GM12878 (cell line): ENCODE results near the gene AFF1. TPM values are rescaled to one million over a fixed set of nuclear protein-coding genes. Genes with fewer than 3 reads are reported as not detected.

ENCODE experiments used
- ATAC-seq: fragments of 200-7000 bp; cut with Tn5 transposase; 3 replicates; pipeline ENCODE4 v1.9.1; 2020; ENCODE audit warnings: mild to moderate bottlenecking, moderate library complexity
- BruUV-seq: library from RNA; stranded (reverse); fragments of 400-500 nt; replicated peaks from 2 replicates; lab custom pipeline; 2021; lab: Mats Ljungman, UMichigan
- CTCF ChIA-PET: fragments of 300-600 bp; sonication (Branson Sonifier 250); formaldehyde crosslinking; extraction: SDS; loops from one replicate; lab custom pipeline; 2021; ENCODE audit warnings: inconsistent platforms; lab: Yijun Ruan, JAX
- POLR2A ChIA-PET: fragments of 350-600 bp; formaldehyde crosslinking; extraction: SDS; loops from one replicate; lab custom pipeline; 2021; ENCODE audit warnings: inconsistent platforms; lab: Charles Lee
- RAD21 ChIA-PET: fragments of 300-600 bp; sonication (Branson Sonifier 250); formaldehyde crosslinking; loops from one replicate; lab custom pipeline; 2023; ENCODE audit warnings: antibody characterized with exemption; ENCODE audit not compliant: unreplicated experiment; lab: Charles Lee
- SMC1A ChIA-PET: fragments of 300-600 bp; sonication (Branson Sonifier 250); formaldehyde crosslinking; loops from one replicate; lab custom pipeline; 2023; ENCODE audit not compliant: unreplicated experiment, uncharacterized antibody; lab: Charles Lee
- DNase-seq: peaks from one replicate; pipeline ENCODE4 v3.0.0-alpha.2; 2011; ENCODE audit warnings: low read depth, low spot score
- FAIRE-seq: peaks from 3 replicates; lab custom pipeline; 2011; peaks lifted over from hg19 to GRCh38; lab: Jason Lieb, UNC
- H2AFZ ChIP-seq: 2 replicates; pipeline ENCODE4 v1.6.0; 2011; ENCODE audit warnings: low read depth, low read length, control low read depth; ENCODE audit not compliant: control insufficient read depth
- H3K27ac ChIP-seq: 2 replicates; pipeline ENCODE4 v1.5.1; 2011; ENCODE audit warnings: control low read depth; ENCODE audit not compliant: control insufficient read depth, insufficient read depth
- H3K27me3 ChIP-seq, 2 experiments: replicated peaks in 1 of 2; 2 replicates each; pipeline versions ENCODE4 v1.6.0 to v1.6.1; 2011; ENCODE audit warnings: low read length in 1 of 2; ENCODE audit not compliant: control insufficient read depth in 2 of 2, insufficient read depth in 2 of 2
- H3K36me3 ChIP-seq, 2 experiments: 2 replicates each; pipeline ENCODE4 v1.5.1; 2011; ENCODE audit warnings: low read length in 1 of 2; ENCODE audit not compliant: control insufficient read depth in 2 of 2, insufficient read depth in 2 of 2
- H3K4me1 ChIP-seq: 2 replicates; pipeline ENCODE4 v1.6.1; 2011; ENCODE audit warnings: mild to moderate bottlenecking, low read length, moderate library complexity, mixed read lengths; ENCODE audit not compliant: control insufficient read depth, insufficient read depth
- H3K4me2 ChIP-seq: 2 replicates; pipeline ENCODE4 v1.6.0; 2011; ENCODE audit warnings: control low read depth; ENCODE audit not compliant: control insufficient read depth, insufficient read depth
- H3K4me3 ChIP-seq: fragments of 200-600 bp; sonication (generic); 2 replicates; pipeline ENCODE4 v1.5.1; 2016
- H3K79me2 ChIP-seq: 2 replicates; pipeline ENCODE4 v1.6.0; 2011; ENCODE audit warnings: low read length; ENCODE audit not compliant: control insufficient read depth, insufficient read depth
- H3K9ac ChIP-seq: 2 replicates; pipeline ENCODE4 v1.8.0; 2011; ENCODE audit warnings: low read length, control low read depth, mixed read lengths; ENCODE audit not compliant: control insufficient read depth, insufficient read depth
- H3K9me3 ChIP-seq: replicated peaks from 3 replicates; pipeline ENCODE4 v1.5.1; 2011; ENCODE audit warnings: mild to moderate bottlenecking, low read length; ENCODE audit not compliant: control insufficient read depth, insufficient read depth
- H4K20me1 ChIP-seq: 2 replicates; pipeline ENCODE4 v1.6.0; 2011; ENCODE audit not compliant: control insufficient read depth, insufficient read depth
- ATF7 ChIP-seq: fragments of 450-650 bp; IDR thresholded peaks from 2 replicates; pipeline ENCODE4 v1.6.1; 2016; ENCODE audit warnings: low read depth, mild to moderate bottlenecking
- CEBPZ ChIP-seq: fragments of 150-350 bp; IDR thresholded peaks from 2 replicates; pipeline ENCODE4 v1.6.1; 2016; ENCODE audit warnings: low read depth, low read length
- EZH2 ChIP-seq: IDR thresholded peaks from 2 replicates; pipeline ENCODE4 v1.6.1; 2012; ENCODE audit warnings: low read depth, mild to moderate bottlenecking, control low read depth, inconsistent platforms, low read length, borderline replicate concordance; ENCODE audit not compliant: control insufficient read depth
- REST ChIP-seq: IDR thresholded peaks from 2 replicates; pipeline ENCODE4 v1.6.1; 2012; ENCODE audit warnings: mild to moderate bottlenecking, low read depth, low read length
- SKIL ChIP-seq: fragments of 450-650 bp; IDR thresholded peaks from 2 replicates; pipeline ENCODE4 v1.6.1; 2017; ENCODE audit warnings: mild to moderate bottlenecking, low read depth, inconsistent platforms; ENCODE audit not compliant: poor library complexity, severe bottlenecking
- SMAD5 ChIP-seq: IDR thresholded peaks from 2 replicates; pipeline ENCODE4 v1.6.1; 2016; ENCODE audit warnings: antibody characterized with exemption, low read depth
- STAT3 ChIP-seq: IDR thresholded peaks from 2 replicates; pipeline ENCODE4 v1.6.1; 2011; ENCODE audit warnings: low read depth, low read length, improper control_type of control experiment
- USF2 ChIP-seq: IDR thresholded peaks from 2 replicates; pipeline ENCODE4 v1.6.1; 2011; ENCODE audit warnings: low read depth, low read length, improper control_type of control experiment, borderline replicate concordance
- ZBTB4 ChIP-seq: fragments of 450-650 bp; formaldehyde crosslinking; IDR thresholded peaks from 2 replicates; pipeline ENCODE4 v1.4.0; 2022; ENCODE audit warnings: mild to moderate bottlenecking, moderate library complexity
- WGBS: methylation state at CpG from one replicate; pipeline ENCODE4 v1.1.6; 2016; ENCODE audit warnings: low lambda C conversion rate; ENCODE audit not compliant: insufficient replicate concordance, insufficient coverage; ENCODE audit errors: missing lambda C conversion rate; 5-methylcytosine and 5-hydroxymethylcytosine counted together
- in situ Hi-C: fragments of 300-500 bp; cut with MboI; formaldehyde crosslinking; loops from 9 replicates; pipeline ENCODE4 v1.14.3; 2018; ENCODE audit warnings: mixed read lengths
- intact Hi-C: fragments of 100-400 bp; cut with micrococcal nuclease; formaldehyde crosslinking; loops from one replicate; pipeline ENCODE4 v1.14.2; 2022; ENCODE audit not compliant: unreplicated experiment
- polyA plus RNA-seq, 11 experiments: library from polyadenylated mRNA; depleted of rRNA in 4 of 11; unstranded in 6 of 11; stranded (reverse) in 5 of 11; fragments of >200 nt; fragmentation: Nextera tagmentation in 4 of 11; fragmentation: Illumina TruSeq in 1 of 11; extraction: Ambion mirVana in 4 of 11; extraction: Trizol in 1 of 11; gene quantifications; 1 replicate in 1 of 11; 2 replicates in 10 of 11; pipeline versions ENCODE4 v1.2.1 to v1.2.3, GENCODE V29; 2011 to 2016; ENCODE audit warnings: inconsistent platforms in 2 of 11, missing spikeins in 2 of 11, low read depth in 1 of 11
- total RNA-seq, 4 experiments: library from RNA; depleted of rRNA in 3 of 4; stranded (reverse); fragments of >200 nt in 3 of 4; fragmentation: Illumina TruSeq in 1 of 4; extraction: Trizol in 1 of 4; gene quantifications; 2 replicates each; pipeline versions ENCODE4 v1.2.1 to v1.2.3, GENCODE V29; 2013 to 2021

The AFF1 gene
- total and polyA plus RNA-seq, 10 of the 15 experiments (the other 5 are each of a cell fraction or from before 2014, with no cell fraction given) = 3.5 to 56.1 (median 21.5) TPM

- Histone ChIP-seq H3K27ac (no peak overlapping the region), H2AFZ (no peak overlapping the region), H3K36me3 (no peaks in the 10 kb centered on the region), H3K9ac (no peak overlapping the region), H3K79me2 (peaks cover 12% of the 10 kb centered on the region), H3K9me3 (no peaks in the 10 kb centered on the region; the same call in 2 of the 3 replicates), H4K20me1 (no peaks in the 10 kb centered on the region), H3K27me3 (no peaks in the 10 kb centered on the region), H3K4me3 (no peak overlapping the region), H3K4me2 (no peak overlapping the region), H3K4me1 (peaks cover 2% of the 10 kb centered on the region)
- DNase-seq (no peak), ATAC-seq (no peak), FAIRE-seq (no peak)
- 100% methylated on average over 1 of the region's 1 CpG for WGBS
- BruUV-seq = no TSS peak
- intact Hi-C loops (no loop called here), in situ Hi-C loops (no loop called here)
- ChIA-PET SMC1A (interaction anchor here (0.7 to 3.1 kb wide), 3 partner anchors 10 to 32 kb away, joined by 3 to 10 read pairs (median 6); no protein-coding TSS in a partner anchor), CTCF (interaction anchor here (0.6 to 1.8 kb wide), 4 partner anchors 13 to 98 kb away, joined by 3 to 5 read pairs (median 3); partner anchors contain the start of gene AFF1), RAD21 (interaction anchor here (2.6 to 3.0 kb wide), 2 partner anchors 13 to 69 kb away, joined by 9 to 10 read pairs; no protein-coding TSS in a partner anchor), POLR2A (no interaction called here)
- TF ChIP-seq EZH2 = no peak
- TF ChIP-seq USF2 = no peak
- no peak for TF ChIP-seq ATF7
- TF ChIP-seq ZBTB4 = no peak
- TF ChIP-seq CEBPZ = no peak
- no peak for TF ChIP-seq STAT3
- TF ChIP-seq SKIL = no peak
- TF ChIP-seq REST = no peak
- no peak for TF ChIP-seq SMAD5
Measured at GRCh38 chr4:86991994-86992393, 57.2 kb downstream of the AFF1 start.
